Subcutaneous abdominal adipose tissue (tissue), 5 donors: Measurements from ENCODE around the gene LTV1.
"Not testable (repeated sequence)": the region's sequence is repeated elsewhere in the genome, so short reads cannot be mapped to it uniquely, and the experiment has no call there.

Experiments
- H3K27ac ChIP-seq: one replicate; pipeline ENCODE4 v1.7.0; 2013; ENCODE audit warnings: low read depth, mild to moderate bottlenecking, inconsistent platforms, low read length, moderate library complexity
- H3K27me3 ChIP-seq, 5 donors: one replicate each; pipeline ENCODE4 v1.7.0; 2013; ENCODE audit warnings: low read length in 5 of 5, inconsistent platforms in 1 of 5; ENCODE audit not compliant: control insufficient read depth in 5 of 5, insufficient read depth in 4 of 5
- H3K36me3 ChIP-seq, 5 donors: one replicate each; pipeline ENCODE4 v1.7.0; 2013; ENCODE audit warnings: low read length in 5 of 5; ENCODE audit not compliant: control insufficient read depth in 5 of 5, insufficient read depth in 5 of 5
- H3K4me1 ChIP-seq, 5 donors: one replicate each; pipeline ENCODE4 v1.7.0; 2013; ENCODE audit warnings: low read length in 5 of 5, mild to moderate bottlenecking in 3 of 5, moderate library complexity in 1 of 5; ENCODE audit not compliant: control insufficient read depth in 5 of 5, insufficient read depth in 5 of 5
- H3K4me3 ChIP-seq, 5 donors: one replicate each; pipeline ENCODE4 v1.7.0; 2013; ENCODE audit warnings: low read length in 5 of 5, low read depth in 1 of 5
- H3K9ac ChIP-seq, 5 donors: one replicate each; pipeline ENCODE4 v1.7.0; 2013; ENCODE audit warnings: low read length in 5 of 5, mild to moderate bottlenecking in 4 of 5, moderate library complexity in 3 of 5
- H3K9me3 ChIP-seq, 5 donors: one replicate each; pipeline ENCODE4 v1.7.0; 2013; ENCODE audit warnings: low read length in 5 of 5; ENCODE audit not compliant: control insufficient read depth in 5 of 5
- donor health status: healthy.
- donor health status: healthy.
- donor health status: healthy.
- donor health status: healthy.
- donor health status: healthy.

Gene LTV1

DNA sequence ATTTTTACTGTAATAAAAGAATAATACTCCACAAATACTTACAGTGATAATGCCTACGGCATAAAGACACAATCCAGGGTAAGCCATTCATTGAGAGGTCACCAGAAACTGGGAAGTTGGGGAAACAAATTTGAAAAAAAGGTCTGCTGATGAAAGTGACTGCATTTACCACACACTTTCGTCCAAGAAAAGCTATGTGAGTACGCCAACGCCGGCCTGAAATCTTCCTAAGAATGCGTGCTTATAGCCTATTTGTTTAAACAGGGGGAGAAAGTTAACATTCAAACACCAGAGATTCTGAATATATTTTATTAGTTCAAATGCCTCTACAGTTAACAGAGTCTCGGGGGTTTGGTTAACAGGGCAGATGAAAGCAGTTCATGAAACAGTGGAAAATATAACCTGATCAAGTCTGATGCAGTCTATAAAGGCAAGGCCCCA, 657 bp upstream of the LTV1 start:
- Histone ChIP-seq H3K9ac (peak overlapping the region; percentile 94 to 99 (median 99)), H3K36me3 (peaks cover 15 to 28% (median 21%) of the 10 kb centered on the region in 5 donors), H3K4me1 (peaks cover 0 to 28% (median 24%) of the 10 kb centered on the region in 5 donors), H3K4me3 (peak overlapping the region; percentile 80 to 97 (median 90)), H3K27me3 (no peaks in the 10 kb centered on the region), H3K27ac (peak overlapping the region; percentile 95), H3K9me3 (no peaks in the 10 kb centered on the region)

DNA sequence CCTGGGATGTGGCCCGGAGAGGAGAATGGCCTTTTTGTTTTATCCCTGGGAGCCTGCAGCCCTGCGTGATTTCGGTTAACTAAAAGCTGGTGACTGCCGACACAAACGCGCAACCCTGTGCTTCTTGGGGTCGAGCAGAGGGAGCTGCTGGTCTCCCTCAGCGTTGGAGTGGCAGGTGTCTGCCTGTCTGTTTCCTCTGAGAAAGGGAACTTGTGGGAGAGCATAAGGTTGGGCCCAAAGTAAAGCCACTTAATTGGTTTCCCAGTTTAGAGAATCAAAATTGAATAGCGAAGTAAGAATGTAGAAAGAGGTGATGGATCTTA, 500 bp downstream of the LTV1 start:
- H3K36me3 ChIP-seq, result peaks cover 23 to 39% (median 31%) of the 10 kb centered on the region in 5 donors
- peak overlapping the region; percentile 89 to 97 (median 91) for H3K4me3 ChIP-seq

DNA sequence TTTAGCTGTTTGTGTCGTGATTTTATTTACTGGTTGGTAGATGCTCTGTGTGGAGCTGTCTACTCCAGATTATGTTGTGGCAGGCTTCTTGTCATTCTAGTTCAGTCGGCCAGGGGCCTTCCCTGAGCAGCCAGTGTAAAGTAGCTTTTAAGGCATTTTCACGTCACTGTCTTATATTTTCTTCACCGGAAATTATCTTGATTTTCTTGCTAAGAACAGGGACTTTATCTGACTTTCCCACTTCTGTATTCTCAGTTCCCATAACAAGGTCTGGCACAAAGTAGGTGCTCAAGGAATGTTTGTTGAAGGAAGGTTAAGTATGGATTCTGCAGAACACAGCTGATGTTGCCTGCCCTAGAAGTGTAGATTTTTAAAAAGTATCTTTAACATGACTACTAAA, 868 bp downstream of the LTV1 start:
- peak overlapping the region; percentile 95 for H3K27ac ChIP-seq

More for the DNA sequence above, 500 bp downstream of the LTV1 start:
- peak overlapping the region; percentile 93 to 99 (median 98) for H3K9ac ChIP-seq
- peaks cover 0 to 28% (median 24%) of the 10 kb centered on the region in 5 donors for H3K4me1 ChIP-seq
- no peaks in the 10 kb centered on the region for H3K27me3 ChIP-seq
- peak overlapping the region; percentile 95 for H3K27ac ChIP-seq
- no peaks in the 10 kb centered on the region for H3K9me3 ChIP-seq

DNA sequence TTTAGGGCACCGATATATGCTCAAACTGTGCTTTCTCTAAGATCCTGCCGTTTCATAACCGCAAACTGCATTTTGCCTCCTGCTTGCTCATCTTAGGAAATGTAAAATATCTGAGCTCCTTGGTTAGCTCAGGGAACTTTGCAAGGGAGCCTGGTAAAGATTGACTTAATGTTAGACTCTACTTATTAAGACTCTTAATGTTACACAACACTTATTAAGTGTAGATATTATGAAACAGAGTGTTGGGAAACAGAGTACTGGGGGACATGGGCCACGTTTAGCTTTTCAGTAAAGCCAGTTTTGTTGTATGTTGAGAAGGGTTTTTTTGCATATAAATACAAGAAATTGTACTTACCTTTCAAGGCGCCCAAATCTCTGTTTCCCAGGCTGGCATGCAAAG, 1.9 kb downstream of the LTV1 start:
- Histone ChIP-seq H3K27ac (peak overlapping the region; percentile 13), H3K9ac (peak overlapping the region in 2 of 5 donors; percentile 46 to 98), H3K4me1 (peaks cover 0 to 28% (median 25%) of the 10 kb centered on the region in 5 donors), H3K27me3 (no peaks in the 10 kb centered on the region), H3K9me3 (no peaks in the 10 kb centered on the region), H3K36me3 (peaks cover 36 to 53% (median 44%) of the 10 kb centered on the region in 5 donors), H3K4me3 (no peak overlapping the region)

More for the DNA sequence above, 868 bp downstream of the LTV1 start:
- Histone ChIP-seq H3K4me3 (peak overlapping the region; percentile 89 to 97 (median 91)), H3K4me1 (peaks cover 0 to 28% (median 25%) of the 10 kb centered on the region in 5 donors), H3K36me3 (peaks cover 26 to 43% (median 35%) of the 10 kb centered on the region in 5 donors), H3K27me3 (no peaks in the 10 kb centered on the region), H3K9me3 (no peaks in the 10 kb centered on the region), H3K9ac (peak overlapping the region; percentile 93 to 99 (median 98))

DNA sequence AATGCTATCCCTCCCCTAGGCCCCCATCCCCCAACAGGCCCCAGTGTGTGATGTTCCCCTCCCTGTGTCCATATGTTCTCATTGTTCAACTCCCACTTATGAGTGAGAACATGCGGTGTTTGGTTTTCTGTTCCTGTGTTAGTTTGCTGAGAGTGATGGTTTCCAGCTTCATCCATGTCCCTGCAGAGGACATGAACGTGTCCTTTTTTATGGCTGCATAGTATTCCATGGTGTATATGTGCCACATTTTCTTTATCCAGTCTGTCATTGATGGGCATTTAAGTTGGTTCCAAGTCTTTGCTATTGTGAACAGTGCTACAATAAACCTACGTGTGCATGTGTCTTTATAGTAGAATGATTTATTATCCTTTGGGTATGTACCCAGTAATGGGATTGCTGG, 8.6 kb downstream of the LTV1 start:
- not testable (repeated sequence) for H3K4me1 ChIP-seq, H3K27me3 ChIP-seq, H3K4me3 ChIP-seq, H3K9me3 ChIP-seq, H3K9ac ChIP-seq, H3K27ac ChIP-seq
- H3K36me3 ChIP-seq, result peaks cover 39 to 69% (median 61%) of the 10 kb centered on the region in 5 donors

DNA sequence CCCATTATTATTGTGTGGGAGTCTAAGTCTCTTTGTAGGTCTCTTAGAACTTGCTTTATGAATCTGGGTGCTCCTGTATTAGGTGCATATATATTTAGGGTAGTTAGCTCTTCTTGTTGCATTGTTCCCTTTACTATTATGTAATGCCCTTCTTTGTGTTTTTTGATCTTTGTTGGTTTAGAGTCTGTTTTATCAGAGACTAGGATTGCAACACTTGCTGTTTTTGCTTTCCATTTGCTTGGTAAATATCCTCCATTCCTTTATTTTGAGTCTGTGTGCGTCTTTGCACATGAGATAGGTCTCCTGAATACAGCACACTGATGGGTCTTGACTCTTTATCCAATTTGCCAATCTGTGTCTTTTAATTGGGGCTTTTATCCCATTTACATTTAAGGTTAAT, 11.9 kb downstream of the LTV1 start:
- not testable (repeated sequence) for H3K27ac ChIP-seq, H3K9me3 ChIP-seq, H3K4me1 ChIP-seq, H3K4me3 ChIP-seq, H3K27me3 ChIP-seq, H3K9ac ChIP-seq
- H3K36me3 ChIP-seq, result peaks cover 44 to 69% (median 62%) of the 10 kb centered on the region in 5 donors

DNA sequence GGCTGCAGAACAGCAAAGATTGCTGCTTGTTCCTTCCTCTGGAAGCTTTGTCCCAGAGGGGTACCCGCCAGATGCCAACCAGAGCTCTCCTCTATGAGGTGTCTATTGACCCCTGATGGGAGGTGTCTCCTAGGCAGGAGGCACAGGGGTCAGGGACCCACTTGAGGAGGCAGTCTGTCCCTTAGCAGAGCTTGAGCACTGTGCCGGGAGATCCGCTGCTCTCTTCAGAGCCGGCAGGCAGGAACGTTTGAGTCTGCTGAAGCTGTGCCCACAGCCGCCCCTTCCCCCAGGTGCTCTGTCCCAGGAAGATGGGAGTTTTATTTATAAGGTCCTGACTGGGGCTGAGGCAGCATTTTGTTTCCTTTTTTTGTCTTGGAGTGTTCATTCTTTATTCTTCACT, 13.6 kb downstream of the LTV1 start:
- not testable (repeated sequence) for H3K4me1 ChIP-seq, H3K9ac ChIP-seq, H3K9me3 ChIP-seq, H3K27ac ChIP-seq, H3K4me3 ChIP-seq, H3K27me3 ChIP-seq
- peaks cover 45 to 71% (median 55%) of the 10 kb centered on the region in 5 donors for H3K36me3 ChIP-seq

DNA sequence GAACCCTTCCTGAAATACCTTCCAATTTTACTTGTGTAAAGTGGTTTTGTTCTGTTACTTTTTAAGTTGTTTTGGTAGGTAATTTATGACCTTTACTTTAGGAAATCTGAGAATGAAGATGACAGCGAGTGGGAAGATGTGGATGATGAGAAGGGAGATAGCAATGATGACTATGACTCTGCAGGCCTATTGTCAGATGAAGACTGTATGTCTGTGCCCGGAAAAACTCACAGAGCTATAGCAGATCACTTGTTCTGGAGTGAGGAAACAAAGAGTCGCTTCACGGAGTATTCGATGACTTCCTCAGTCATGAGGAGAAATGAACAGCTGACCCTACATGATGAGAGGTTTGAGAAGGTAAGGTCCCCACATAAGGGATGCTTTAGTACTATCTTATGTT, 14.5 kb downstream of the LTV1 start:
- peaks cover 49 to 75% (median 58%) of the 10 kb centered on the region in 5 donors for H3K36me3 ChIP-seq
- no peaks in the 10 kb centered on the region for H3K4me1 ChIP-seq
- H3K27me3 ChIP-seq, result no peaks in the 10 kb centered on the region
- H3K9me3 ChIP-seq, result peaks cover 0 to 6% (median 0%) of the 10 kb centered on the region in 5 donors
- H3K9ac ChIP-seq, result no peak overlapping the region
- H3K4me3 ChIP-seq, result no peak overlapping the region
- H3K27ac ChIP-seq, result no peak overlapping the region

DNA sequence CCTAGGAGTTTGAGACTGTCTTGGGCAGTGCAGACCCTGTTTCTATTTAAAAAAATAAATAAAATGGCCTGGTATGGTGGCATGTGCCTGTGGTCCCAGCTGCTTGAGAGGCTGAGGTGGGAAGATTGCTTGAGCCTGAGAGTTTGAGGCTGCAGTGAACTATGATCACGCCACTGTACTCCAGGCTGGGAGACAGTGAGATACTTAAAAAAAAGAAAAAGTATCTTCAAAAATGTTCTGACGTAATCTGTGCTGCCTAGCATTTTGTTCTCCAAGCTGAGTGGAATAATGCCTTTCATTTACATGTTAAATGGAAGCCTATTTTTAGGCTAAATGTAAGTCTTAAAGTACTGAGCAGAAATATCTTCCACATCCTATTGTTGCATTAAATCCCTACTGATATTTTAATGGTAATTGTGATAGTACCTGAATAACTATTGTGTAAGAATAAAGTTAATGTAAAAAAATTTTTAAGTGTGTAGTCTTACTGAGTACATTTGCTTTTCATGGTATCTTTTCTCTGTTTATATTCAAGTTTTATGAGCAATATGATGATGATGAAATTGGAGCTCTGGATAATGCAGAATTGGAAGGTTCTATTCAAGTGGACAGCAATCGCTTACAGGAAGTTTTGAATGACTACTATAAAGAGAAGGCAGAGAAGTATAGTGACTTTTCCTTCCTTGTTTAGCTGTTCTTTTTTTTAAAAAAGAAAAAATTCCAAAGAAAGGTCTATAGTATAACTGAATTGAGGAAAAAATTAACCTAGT, 16.9 kb downstream of the LTV1 start:
- peaks cover 61 to 92% (median 75%) of the 10 kb centered on the region in 5 donors for H3K36me3 ChIP-seq
- no peak overlapping the region for H3K27ac ChIP-seq
- no peak overlapping the region for H3K4me3 ChIP-seq
- peaks cover 0 to 3% (median 0%) of the 10 kb centered on the region in 5 donors for H3K9me3 ChIP-seq
- H3K27me3 ChIP-seq, result no peaks in the 10 kb centered on the region
- H3K9ac ChIP-seq, result no peak overlapping the region
- H3K4me1 ChIP-seq, result no peaks in the 10 kb centered on the region

DNA sequence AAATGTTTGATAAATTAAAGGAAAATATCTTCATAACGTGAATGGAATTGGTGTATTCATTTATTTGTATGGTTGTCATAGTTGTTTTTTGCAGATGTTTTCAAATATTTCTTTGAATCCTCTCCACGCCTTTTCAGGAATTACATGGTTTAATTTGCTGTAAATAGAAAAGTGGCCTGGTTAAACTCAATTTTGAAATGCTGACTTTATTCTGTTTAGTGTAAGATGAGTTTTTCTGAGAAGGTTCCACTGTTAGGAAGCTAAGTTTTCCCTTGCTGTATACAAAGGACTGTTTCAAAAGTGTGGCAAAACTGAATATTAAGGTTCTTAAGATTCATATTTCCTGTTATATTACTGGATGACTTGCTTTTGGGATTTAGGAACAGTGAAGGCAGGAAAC, 20.6 kb downstream of the LTV1 start:
- Histone ChIP-seq H3K4me3 (no peak overlapping the region), H3K27ac (no peak overlapping the region), H3K9ac (no peak overlapping the region), H3K27me3 (no peaks in the 10 kb centered on the region), H3K36me3 (peaks cover 42 to 68% (median 52%) of the 10 kb centered on the region in 5 donors), H3K4me1 (no peaks in the 10 kb centered on the region), H3K9me3 (no peaks in the 10 kb centered on the region)
